ENCODE measurements around the gene FARS2.

- TF ChIP-seq, protein P1, sequence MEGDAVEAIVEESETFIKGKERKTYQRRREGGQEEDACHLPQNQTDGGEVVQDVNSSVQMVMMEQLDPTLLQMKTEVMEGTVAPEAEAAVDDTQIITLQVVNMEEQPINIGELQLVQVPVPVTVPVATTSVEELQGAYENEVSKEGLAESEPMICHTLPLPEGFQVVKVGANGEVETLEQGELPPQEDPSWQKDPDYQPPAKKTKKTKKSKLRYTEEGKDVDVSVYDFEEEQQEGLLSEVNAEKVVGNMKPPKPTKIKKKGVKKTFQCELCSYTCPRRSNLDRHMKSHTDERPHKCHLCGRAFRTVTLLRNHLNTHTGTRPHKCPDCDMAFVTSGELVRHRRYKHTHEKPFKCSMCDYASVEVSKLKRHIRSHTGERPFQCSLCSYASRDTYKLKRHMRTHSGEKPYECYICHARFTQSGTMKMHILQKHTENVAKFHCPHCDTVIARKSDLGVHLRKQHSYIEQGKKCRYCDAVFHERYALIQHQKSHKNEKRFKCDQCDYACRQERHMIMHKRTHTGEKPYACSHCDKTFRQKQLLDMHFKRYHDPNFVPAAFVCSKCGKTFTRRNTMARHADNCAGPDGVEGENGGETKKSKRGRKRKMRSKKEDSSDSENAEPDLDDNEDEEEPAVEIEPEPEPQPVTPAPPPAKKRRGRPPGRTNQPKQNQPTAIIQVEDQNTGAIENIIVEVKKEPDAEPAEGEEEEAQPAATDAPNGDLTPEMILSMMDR (conservative IDR thresholded peaks at IDR 0.05; ENCODE audit: low read depth, low read length) = no peak
- TF ChIP-seq EZH2 (IDR thresholded peaks at IDR 0.05; ENCODE audit: borderline replicate concordance, low read depth, low read length, poor library complexity, severe bottlenecking) = no peak
These were observed 273.3 kb downstream of the FARS2 start for GRCh38 chr6:5534643-5535042.

Data from A673 (cell line).